NCI-H2227 treated with DMSO at 0.1 percent for 48 hours (cell line): ENCODE results near the gene SLC35G3.
"Not testable (repeated sequence)": the region's sequence is repeated elsewhere in the genome, so short reads cannot be mapped to it uniquely, and the experiment has no call there.

Experiments used
- DNase-seq: peaks from one replicate; lab custom pipeline; 2025; lab: John Stamatoyannopoulos, UW

SLC35G3 gene

DNA sequence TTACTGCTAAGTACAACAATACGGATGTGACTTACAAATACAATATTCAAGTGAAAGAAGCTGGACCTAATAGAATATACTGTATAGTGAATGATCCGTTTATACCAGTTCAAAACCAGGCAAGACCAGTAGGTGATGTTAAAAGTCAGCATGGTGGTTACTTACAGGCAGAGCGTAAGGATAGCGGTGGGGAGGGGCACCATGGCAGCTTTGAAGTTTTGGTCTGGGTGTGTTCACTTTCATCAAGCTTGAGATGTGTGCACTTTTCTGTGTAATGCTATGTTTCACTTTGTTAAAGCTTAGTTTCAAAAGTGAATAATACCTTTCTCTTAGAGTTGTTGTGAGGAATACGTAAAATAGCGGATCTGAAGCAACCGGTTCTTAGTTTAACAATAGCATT, 16.5 kb upstream of the SLC35G3 start:
- DNase-seq: no peak

GRCh38 chr17:35202582-35202981, 8.4 kb upstream of the SLC35G3 start:
- not testable (repeated sequence) for DNase-seq

- not testable (repeated sequence) for DNase-seq
Observed at GRCh38 chr17:35195062-35195461, 869 bp upstream of the SLC35G3 start.

- no peak for DNase-seq
Observed at GRCh38 chr17:35192708-35193107, 1.5 kb downstream of the SLC35G3 start.

GRCh38 chr17:35191001-35191695, 3.0 kb downstream of the SLC35G3 start:
- DNase-seq: no peak

DNA sequence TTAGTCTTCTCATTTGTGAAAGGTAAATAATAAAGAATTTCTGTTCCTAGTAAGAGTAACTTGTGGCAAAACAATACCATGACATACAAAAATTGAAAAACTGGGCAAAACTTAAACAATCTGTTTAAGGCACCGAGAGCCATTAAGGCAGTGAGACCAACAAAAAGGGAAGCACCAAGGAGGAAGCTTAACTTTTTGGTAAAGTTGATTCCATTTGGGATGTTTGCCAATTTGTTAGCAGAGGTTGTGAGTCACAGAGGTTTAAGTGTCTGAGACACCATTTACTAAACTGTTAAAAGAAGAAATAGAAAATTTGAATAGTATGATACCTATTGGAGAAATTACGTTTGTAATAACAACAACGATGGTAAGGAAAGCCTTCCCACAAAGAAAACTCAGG, 4.9 kb downstream of the SLC35G3 start:
- no peak for DNase-seq

- no peak for DNase-seq
Observed at GRCh38 chr17:35188111-35188510, 6.1 kb downstream of the SLC35G3 start.

GRCh38 chr17:35187481-35187880, 6.7 kb downstream of the SLC35G3 start:
- no peak for DNase-seq

GRCh38 chr17:35185849-35186248, 8.3 kb downstream of the SLC35G3 start:
- DNase-seq: no peak

DNA sequence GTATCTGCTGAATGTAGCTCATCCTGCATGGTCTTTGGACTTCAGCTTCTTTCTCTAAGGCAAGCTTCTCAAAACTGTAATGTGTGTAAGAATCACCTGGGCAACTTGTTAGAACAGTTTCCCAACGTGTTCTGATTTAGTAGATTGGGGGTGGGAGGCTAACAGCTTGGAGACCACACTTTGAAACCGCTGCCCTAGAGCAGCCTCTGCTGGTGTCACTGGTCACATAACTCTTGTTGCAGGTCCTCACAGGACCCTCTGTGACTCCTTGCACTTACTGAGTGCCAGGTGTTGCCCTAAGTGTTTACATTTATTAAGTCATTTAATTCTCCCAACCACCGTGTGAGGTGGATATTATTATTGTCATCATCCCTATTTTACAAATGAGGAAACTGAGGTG, 9.9 kb downstream of the SLC35G3 start:
- no peak for DNase-seq

DNA sequence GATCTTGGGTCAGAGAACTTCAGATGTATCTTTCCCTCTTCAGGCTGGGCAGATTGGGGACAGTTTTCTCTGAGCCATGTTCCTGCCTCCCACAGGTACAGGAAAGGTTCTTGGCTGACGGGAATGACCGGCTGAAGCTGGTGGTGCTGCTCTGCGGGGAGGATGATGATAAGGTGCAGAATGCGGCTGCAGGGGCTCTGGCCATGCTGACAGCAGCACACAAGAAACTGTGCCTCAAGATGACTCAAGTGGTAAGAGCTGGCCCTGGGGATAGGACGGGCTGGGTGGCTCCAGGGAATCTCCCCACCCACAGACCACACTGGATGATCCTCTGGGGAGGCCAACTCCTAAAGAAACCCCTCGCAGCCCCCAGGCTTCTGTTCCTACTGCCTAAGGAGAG, 10.9 kb downstream of the SLC35G3 start:
- no peak for DNase-seq

DNA sequence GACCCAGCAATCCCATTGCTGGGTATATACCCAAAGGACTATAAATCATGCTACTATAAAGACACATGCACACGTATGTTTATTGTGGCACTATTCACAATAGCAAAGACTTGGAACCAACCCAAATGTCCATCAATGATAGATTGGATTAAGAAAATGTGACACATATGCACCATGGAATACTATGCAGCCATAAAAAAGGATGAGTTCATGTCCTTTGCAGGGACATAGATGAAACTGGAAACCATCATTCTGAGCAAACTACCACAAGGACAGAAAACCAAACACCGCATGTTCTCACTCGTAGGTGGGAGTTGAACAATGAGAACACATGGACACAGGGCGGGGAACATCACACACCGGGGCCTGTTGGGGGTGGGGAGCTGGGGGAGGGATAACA, 14.8 kb downstream of the SLC35G3 start:
- DNase-seq: not testable (repeated sequence)

GRCh38 chr17:35176897-35177296, 17.3 kb downstream of the SLC35G3 start:
- DNase-seq: no peak

DNA sequence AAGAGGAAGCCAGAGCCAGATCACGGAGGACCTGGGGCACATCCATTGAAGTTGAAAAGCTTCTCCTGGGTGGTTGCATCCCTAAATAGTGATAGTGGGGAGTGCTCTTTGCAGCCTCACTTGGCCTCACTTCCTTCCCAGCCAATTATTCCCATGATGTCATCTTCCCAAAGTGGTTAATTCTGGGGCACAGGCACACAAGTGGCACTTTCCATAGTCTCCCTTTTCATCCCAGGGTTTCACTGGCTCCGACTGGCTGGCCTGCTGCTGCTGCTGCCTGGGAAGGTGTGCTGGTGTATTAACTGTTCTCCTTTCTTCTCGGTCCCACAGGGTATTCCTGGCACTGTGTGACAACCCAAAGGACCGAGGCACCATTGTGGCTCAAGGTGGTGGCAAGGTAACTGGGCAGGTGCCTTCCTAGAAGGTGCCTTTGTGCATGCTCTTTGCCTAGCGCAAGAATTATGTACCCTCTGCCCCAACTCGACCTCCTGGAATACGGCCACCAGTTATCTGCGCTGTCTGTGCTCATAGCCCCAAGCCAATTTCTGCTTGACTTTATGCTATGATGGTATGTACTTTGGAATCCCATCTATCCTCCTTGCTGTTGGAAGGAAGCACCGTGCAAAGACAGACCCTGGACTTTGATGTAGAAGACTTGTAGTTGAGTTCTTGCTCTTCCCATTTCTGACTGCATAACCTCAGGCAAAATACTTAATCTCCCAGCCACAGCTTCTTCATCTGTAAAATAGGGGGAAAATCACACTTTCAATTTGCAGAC, 18.4 kb downstream of the SLC35G3 start:
- DNase-seq: no peak

DNA sequence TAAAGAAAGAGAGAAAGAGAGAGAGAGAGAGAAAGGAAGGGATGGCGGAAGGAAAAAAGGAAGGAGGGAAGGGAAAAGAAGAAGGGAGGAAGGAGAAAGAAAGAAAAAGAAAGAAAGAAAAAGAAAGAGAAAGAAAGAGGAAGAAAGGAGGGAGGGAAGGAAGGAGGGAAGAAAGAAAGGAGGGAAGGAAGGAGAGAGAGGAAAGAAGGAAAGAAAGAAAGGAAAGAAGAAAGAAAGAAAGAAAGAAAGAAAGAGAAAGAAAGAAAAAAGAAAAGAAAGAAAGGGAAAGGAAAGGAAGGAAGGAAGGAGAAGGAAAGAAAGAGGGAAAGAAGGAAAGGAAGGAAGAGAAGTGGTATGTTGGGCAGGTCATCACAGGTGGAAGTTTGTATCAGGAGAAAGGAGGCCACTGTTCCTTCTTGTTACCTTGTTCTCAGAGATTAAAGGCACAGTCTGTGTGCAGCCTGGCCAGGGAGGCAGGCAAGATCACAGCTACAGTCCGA, 19.3 kb downstream of the SLC35G3 start:
- DNase-seq: no peak

- DNase-seq: not testable (repeated sequence)
Observed at GRCh38 chr17:35172321-35172720, 21.9 kb downstream of the SLC35G3 start.

DNA sequence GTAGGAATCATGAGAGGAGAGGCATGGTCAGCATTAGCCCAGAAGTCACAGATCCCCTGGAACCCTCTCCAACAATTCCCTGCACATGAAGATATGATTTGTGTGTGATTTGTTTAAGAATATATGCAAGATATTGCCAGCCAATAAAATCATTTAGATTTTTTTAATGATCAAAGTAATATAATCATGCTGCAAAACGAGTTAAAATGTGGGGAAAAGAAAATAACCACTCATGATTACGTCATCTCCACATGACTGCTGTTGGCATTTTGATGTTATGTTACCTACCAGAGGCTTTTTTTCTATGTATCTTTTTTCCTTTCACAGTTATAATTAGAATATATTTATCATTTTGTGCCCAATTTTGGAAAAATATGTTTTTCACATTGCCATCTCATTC, 22.4 kb downstream of the SLC35G3 start:
- no peak for DNase-seq

- no peak for DNase-seq
Observed at GRCh38 chr17:35170968-35171771, 23.0 kb downstream of the SLC35G3 start.

GRCh38 chr17:35169835-35170363, 24.3 kb downstream of the SLC35G3 start:
- DNase-seq: no peak

DNA sequence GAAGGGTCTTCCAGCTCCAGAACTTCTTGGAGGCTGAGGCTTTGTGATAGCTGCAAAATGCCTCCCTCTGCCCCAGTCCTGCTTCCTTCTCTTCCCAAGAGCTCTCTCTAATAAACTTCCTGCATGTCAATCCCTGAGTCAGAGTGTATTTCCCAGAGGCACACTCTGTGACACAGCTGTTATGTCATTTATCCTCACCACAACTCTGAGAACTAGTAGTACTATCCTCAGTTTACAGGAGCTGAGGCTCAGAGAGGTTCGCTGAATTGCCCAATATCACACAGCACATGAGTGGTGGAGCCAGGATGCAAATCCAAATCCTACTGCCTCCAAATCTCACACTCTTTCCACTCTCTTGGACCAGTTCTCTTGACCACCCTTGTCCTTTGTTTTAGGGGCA, 26.5 kb downstream of the SLC35G3 start:
- no peak for DNase-seq

DNA sequence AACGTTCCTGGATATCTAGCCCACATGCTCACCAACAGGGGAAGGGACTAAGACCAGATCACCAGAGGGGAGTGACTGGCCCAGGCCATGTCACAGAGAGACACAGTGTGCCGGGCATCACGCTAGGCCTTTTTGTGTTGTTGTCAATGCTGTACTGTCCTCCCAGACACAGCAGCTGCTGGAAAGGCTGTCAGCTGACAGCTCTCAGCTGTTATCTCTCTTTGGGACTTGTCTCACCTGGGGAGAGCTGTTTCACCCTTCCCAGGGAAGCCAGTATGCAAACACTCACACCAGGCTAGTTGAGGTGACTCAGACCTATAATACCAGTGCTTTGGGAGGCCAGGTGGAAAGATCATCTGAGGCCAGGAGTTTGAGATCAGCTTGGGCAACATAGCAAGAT, 27.1 kb downstream of the SLC35G3 start:
- DNase-seq: no peak

GRCh38 chr17:35166526-35166925, 27.7 kb downstream of the SLC35G3 start:
- DNase-seq: no peak
